ENCODE data around the gene OR56A1.

- no peak for TF ChIP-seq CTCF (IDR thresholded peaks at IDR 0.05; ENCODE audit: poor library complexity, severe bottlenecking)
- TF ChIP-seq EP300 (conservative IDR thresholded peaks at IDR 0.05; ENCODE audit: poor library complexity, severe bottlenecking) = no peak
- TF ChIP-seq MXI1 (conservative IDR thresholded peaks at IDR 0.05; ENCODE audit: poor library complexity, severe bottlenecking) = no peak
Observed at GRCh38 chr11:6040874-6041273, 10.3 kb upstream of the OR56A1 start.

All from neural cell (in vitro differentiated cells).